Hypothalamus (tissue), 51 donors: ENCODE results near the gene NFATC3.

Source experiments
- DNase-seq, 51 donors: peaks; one replicate each; lab custom pipeline; 2025; lab: John Stamatoyannopoulos, UW

The NFATC3 gene

DNA sequence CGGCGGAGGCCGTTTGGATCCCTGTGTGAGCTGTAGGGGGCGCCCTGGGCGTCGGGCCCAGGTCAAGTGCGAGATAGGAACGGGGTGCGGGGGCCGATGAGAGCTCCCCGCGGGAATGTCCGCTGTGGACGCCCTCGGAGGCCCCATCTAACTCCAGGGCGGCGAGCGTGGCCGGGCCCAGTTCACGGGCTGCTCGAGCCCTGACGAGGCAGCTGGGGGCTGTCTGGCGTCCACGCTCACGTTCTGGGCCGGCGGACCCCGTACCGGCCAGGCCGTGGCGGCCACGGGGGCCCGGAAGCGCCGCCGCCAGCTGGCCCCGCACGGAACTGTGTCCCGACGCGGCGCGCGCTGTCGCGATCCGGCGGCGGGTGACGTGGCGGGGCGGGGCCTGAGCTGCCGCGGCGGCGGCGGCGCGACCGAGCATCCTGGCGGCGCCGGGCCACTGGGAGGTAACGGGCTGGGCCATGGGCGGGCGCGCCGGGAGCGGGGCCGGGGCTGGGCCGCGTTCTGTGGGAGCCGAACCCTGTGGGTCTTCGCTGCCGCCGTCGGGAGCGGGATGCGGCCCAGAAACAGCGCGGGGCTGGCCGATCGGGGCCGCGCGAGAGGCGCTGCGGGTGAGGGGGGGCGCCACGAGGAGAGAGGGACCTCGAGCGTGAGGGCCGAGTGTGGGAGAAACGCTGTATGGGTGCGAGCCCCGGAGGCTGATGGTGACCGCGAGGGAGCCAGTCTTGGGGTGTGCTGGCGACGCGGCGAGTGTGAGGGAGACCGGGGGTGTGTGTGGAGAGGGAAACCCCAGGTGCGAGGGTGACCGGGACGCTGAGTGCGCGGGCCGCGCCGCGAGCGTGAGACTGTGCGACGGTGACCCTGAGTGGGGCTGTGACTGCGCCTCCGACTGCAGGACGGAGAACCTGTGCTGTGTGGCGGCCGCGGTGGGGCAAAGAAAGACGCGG lies 179.2 kb downstream of the NFATC3 start, which contains the start of gene SLC7A6:
SLC7A6 (plus strand) TSS at position 399 of the 950 bp plus-strand sequence. CDS start 10,201 bp downstream, outside the sequence.
- peak in 46 of 51 donors; percentile 13 to 75 (median 54) for DNase-seq

DNA sequence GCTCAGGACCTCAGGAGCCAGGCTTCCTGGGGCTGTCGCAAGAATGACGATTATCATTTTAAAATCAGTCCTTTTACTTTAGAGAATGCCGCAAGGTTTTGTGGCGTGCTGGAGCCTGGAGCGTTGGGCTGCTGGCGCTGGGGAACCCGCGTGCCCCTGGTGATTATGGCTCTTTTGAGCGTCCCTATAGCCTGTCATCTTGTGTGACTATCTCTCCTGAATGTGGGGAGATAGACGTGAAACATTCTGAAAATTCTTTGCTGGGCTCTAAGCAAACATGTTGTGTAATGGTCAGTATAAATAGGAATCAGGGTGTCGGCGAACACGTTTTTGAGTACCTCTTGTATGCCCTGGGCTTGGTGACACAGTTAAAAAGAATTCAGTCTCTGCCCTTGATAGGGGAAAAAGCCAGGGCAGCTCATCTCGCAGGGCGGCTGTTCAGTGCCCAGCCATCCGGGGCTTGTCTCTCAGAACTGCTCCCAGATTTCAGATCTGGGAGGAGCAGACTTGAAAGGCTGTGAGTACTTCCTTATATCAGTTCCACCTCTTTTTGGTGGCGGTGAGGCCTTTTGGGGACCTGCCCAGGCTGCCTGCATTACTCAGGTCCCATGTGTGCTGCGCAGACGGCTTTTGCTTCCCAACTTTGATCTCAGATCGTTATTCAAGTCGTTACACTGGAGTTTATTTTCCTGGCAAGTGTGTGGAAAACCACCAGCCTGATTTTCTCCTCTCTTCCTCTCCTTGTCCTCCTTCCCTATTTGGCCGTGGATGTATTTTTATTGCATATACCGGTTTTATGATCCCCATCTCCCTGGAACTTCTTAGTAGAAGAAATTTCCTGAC lies 180.1 kb downstream of the NFATC3 start:
- DNase-seq = peak in 15 of 51 donors; percentile 5 to 42 (median 25)

GRCh38 chr16:68267612-68268405 lies 182.6 kb downstream of the NFATC3 start:
- DNase-seq = no peak

DNA sequence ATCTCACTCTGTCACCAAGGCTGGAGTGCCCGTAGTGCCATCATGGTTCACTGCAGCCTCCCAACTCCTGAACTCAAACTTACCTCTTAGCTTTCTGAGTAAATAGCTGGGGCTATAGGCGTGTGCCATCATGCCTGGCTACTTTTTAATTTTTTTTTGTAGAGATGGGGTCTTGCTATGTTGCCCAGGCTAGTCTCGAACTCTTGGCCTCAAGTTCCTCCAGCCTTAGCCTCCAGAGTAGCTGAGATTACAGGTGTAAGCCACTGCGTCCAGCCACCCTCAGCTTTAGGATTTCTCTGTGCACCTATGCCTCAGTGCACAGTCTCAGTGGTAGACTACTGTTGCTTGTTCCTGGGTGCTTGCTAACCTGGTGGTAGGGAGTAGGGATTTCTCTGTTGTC lies 184.6 kb downstream of the NFATC3 start:
- no peak for DNase-seq

DNA sequence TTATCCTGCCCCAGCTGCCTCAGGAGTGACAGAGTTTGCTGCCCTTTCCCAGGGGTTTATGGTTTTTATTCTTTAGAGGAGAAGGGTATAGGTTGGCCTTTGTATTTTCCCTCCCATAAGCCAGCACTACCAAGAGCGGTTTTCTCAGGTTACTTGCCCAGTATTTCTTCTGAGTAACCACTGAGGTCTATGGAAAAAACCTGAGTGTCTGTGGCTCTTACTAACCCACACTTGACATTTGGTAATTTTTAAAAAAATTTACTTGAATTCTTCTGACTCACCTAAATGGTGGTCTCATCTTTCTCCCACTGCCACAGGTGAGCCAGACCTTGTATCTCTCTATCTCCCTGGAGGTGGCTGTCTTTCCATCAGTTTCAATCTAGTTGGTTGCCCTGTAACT lies 185.2 kb downstream of the NFATC3 start:
- no peak for DNase-seq

GRCh38 chr16:68272507-68273209 lies 187.5 kb downstream of the NFATC3 start:
- DNase-seq = no peak

DNA sequence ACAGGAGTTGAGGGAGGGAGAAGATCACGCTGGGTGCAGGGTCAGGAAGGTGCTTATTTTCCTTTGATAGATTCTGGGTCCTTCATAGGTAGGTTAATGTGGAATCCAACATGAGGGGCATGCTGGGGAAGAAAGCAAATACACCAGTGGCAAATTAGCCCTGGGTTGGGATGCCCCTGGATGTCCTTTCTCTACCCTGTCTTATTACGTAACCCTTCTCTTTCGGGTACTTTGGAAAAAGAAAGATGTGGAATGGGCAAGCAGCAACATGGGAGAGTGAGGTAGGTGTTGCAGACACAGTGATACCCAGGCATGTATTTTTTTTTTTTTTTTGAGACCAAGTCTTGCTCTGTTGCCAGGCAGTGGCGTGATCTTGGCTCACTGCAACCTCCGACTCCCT lies 188.3 kb downstream of the NFATC3 start:
- no peak for DNase-seq

DNA sequence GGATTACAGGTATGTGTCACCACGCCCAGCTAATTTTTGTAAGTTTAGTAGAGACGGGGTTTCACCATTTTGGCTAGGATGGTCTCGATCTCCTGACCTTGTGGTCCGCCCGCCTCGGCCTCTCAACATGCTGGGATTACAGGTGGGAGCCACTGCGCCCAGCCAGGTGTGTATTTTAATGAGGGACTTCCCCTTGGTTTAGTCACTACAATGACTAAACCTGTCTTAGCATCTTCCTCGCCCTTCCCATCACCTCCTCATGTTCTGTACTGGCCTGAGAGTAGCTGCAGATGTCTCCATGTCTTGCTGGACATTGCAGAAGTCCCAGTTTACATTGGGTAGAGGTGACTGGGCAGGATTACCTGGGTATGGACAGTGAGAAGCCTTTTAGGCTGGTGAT lies 188.7 kb downstream of the NFATC3 start:
- DNase-seq = no peak

DNA sequence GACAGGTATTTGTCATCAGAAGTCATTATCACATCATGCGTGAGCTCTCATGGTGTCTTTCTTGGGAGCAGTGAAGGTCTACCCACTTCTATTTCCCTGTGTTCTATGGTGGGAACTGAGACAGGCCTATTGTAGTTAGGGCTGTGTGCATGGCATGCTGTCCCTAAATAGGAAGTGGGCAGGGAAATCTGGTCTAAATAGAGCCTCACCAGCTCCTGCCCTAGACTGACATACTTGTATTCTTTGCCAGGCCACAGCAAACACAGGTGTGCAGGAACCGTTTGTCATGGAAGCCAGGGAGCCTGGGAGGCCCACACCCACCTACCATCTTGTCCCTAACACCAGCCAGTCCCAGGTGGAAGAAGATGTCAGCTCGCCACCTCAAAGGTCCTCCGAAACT lies 189.3 kb downstream of the NFATC3 start:
- no peak for DNase-seq

DNA sequence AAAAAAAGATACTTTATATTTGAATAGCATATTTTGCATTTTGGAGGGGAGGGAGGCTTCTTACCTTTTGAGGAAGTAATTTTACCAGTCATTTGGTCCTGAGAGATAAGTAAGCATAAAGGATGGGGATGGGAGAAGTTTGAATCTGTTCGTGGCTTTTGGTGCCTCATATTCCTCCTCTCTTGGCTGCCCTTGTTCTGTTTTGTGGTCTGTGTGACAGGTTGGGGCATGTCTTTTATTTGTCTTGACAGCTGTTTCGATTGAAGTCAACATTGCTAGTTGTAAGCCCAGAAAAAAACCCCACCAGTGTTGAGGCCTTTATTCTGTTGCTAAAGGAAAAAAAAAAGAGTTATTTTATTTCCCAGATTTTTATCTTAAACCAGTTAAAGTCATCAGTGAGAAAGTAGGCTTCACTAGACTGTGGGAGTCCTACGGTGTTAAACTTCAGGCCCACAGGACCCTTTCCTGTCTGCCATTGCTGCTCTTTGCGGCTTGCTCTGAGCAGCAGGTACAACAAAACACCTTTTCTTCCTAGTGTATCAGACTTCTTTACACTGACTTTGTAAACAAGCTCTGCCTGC lies 190.5 kb downstream of the NFATC3 start:
- no peak for DNase-seq

GRCh38 chr16:68276223-68276622 lies 191.1 kb downstream of the NFATC3 start:
- DNase-seq = no peak
